Trophoblast cell (in vitro differentiated cells and primary cell): ENCODE results near the gene ADSS1. TPM values are rescaled to one million over a fixed set of nuclear protein-coding genes. Genes with fewer than 3 reads are reported as not detected.

ENCODE experiments used
- DNase-seq, 2 donors: peaks; one replicate each; pipeline ENCODE4 v3.0.0-alpha.2; 2016
- H2AFZ ChIP-seq: 2 replicates; pipeline ENCODE4 v1.6.1; 2013; ENCODE audit warnings: low read length, moderate library complexity, mild to moderate bottlenecking; ENCODE audit not compliant: insufficient read depth, poor library complexity
- H2AK5ac ChIP-seq: 2 replicates; pipeline ENCODE4 v1.6.1; 2013; ENCODE audit warnings: mild to moderate bottlenecking, low read length
- H2BK120ac ChIP-seq: 2 replicates; pipeline ENCODE4 v1.6.1; 2013; ENCODE audit warnings: low read length, mild to moderate bottlenecking, moderate library complexity; ENCODE audit not compliant: insufficient read depth, poor library complexity
- H2BK12ac ChIP-seq: 2 replicates; pipeline ENCODE4 v1.6.1; 2013; ENCODE audit warnings: mild to moderate bottlenecking, low read length, moderate library complexity
- H2BK5ac ChIP-seq: 2 replicates; pipeline ENCODE4 v1.6.1; 2013; ENCODE audit warnings: low read length, low read depth, moderate library complexity, mild to moderate bottlenecking; ENCODE audit not compliant: poor library complexity
- H3K14ac ChIP-seq: 2 replicates; pipeline ENCODE4 v1.6.1; 2013; ENCODE audit warnings: mild to moderate bottlenecking, low read length
- H3K18ac ChIP-seq: 2 replicates; pipeline ENCODE4 v1.6.1; 2013; ENCODE audit warnings: mild to moderate bottlenecking, low read length
- H3K23ac ChIP-seq: 2 replicates; pipeline ENCODE4 v1.6.1; 2013; ENCODE audit warnings: low read length
- H3K27ac ChIP-seq: 2 replicates; pipeline ENCODE4 v1.5.1; 2013; ENCODE audit warnings: low read depth, mild to moderate bottlenecking, inconsistent platforms, low read length, moderate library complexity
- H3K27me3 ChIP-seq: 2 replicates; pipeline ENCODE4 v1.6.1; 2013; ENCODE audit warnings: inconsistent platforms, mild to moderate bottlenecking, low read length, moderate library complexity; ENCODE audit not compliant: insufficient read depth
- H3K36me3 ChIP-seq, 2 experiments: 1 replicate in 1 of 2; 2 replicates in 1 of 2; pipeline ENCODE4 v1.6.1; 2013; ENCODE audit warnings: low read length in 2 of 2, mild to moderate bottlenecking in 2 of 2, moderate library complexity in 1 of 2; ENCODE audit not compliant: insufficient read depth in 2 of 2, control insufficient read depth in 1 of 2
- H3K4ac ChIP-seq: 2 replicates; pipeline ENCODE4 v1.6.1; 2013; ENCODE audit warnings: low read depth, mild to moderate bottlenecking, low read length, moderate library complexity
- H3K4me1 ChIP-seq, 2 experiments: 1 replicate in 1 of 2; 2 replicates in 1 of 2; pipeline ENCODE4 v1.6.1; 2013; ENCODE audit warnings: low read length in 2 of 2, mild to moderate bottlenecking in 2 of 2, moderate library complexity in 1 of 2; ENCODE audit not compliant: insufficient read depth in 2 of 2, control insufficient read depth in 1 of 2
- H3K4me2 ChIP-seq: 2 replicates; pipeline ENCODE4 v1.6.1; 2013; ENCODE audit warnings: inconsistent platforms, mild to moderate bottlenecking, low read length, moderate library complexity
- H3K4me3 ChIP-seq: 2 replicates; pipeline ENCODE4 v1.5.1; 2013; ENCODE audit warnings: mild to moderate bottlenecking, low read depth, low read length, inconsistent platforms
- H3K79me1 ChIP-seq: one replicate; pipeline ENCODE4 v1.6.1; 2013; ENCODE audit warnings: low read length
- H3K79me2 ChIP-seq: 2 replicates; pipeline ENCODE4 v1.6.1; 2013; ENCODE audit warnings: low read length, mild to moderate bottlenecking; ENCODE audit not compliant: control insufficient read depth, insufficient read depth, poor library complexity
- H3K9ac ChIP-seq: 2 replicates; pipeline ENCODE4 v1.6.1; 2013; ENCODE audit warnings: mild to moderate bottlenecking, low read length
- H3K9me3 ChIP-seq: 2 replicates; pipeline ENCODE4 v1.6.1; 2013; ENCODE audit warnings: low read depth, mild to moderate bottlenecking, control low read depth, inconsistent platforms, low read length; ENCODE audit not compliant: insufficient read depth
- H4K12ac ChIP-seq: 2 replicates; pipeline ENCODE4 v1.6.1; 2013; ENCODE audit warnings: low read depth, mild to moderate bottlenecking, low read length, moderate library complexity
- H4K8ac ChIP-seq: 2 replicates; pipeline ENCODE4 v1.6.1; 2013; ENCODE audit warnings: low read depth, mild to moderate bottlenecking, low read length, moderate library complexity
- H4K91ac ChIP-seq: one replicate; pipeline ENCODE4 v1.6.1; 2013; ENCODE audit warnings: low read depth, mild to moderate bottlenecking, low read length, moderate library complexity
- WGBS: extraction: QIAGEN DNeasy Blood & Tissue Kit; methylation state at CpG from one replicate; pipeline ENCODE4 v1.1.7; 2013; ENCODE audit warnings: missing lambda C conversion rate; ENCODE audit not compliant: insufficient read length, insufficient coverage; ENCODE audit errors: extremely low coverage; 5-methylcytosine and 5-hydroxymethylcytosine counted together
- polyA plus RNA-seq: library from polyadenylated mRNA; stranded (reverse); fragments of 200-250 nt; gene quantifications from 2 replicates; pipeline ENCODE4 v1.2.3, GENCODE V29; 2013

ADSS1 gene
- 2.9 and 3.4 TPM in 2 replicates for polyA plus RNA-seq

- Histone ChIP-seq H3K23ac (no peak within 1 kb of the TSS), H3K4me2 (peak within 1 kb of the TSS; percentile 94), H3K18ac (peak within 1 kb of the TSS; percentile 83), H3K79me2 (peaks cover 2% of the 10 kb centered on the region), H2BK12ac (peak within 1 kb of the TSS; percentile 53), H3K27me3 (no peaks in the 10 kb centered on the region), H3K79me1 (peaks cover 2% of the 10 kb centered on the region), H4K91ac (peak within 1 kb of the TSS; percentile 67), H3K4me3 (peak within 1 kb of the TSS; percentile 79), H2BK5ac (peak within 1 kb of the TSS; percentile 69), H2AK5ac (peak within 1 kb of the TSS; percentile 55), H4K12ac (peak within 1 kb of the TSS; percentile 90), H3K4ac (no peak within 1 kb of the TSS), H2BK120ac (peak within 1 kb of the TSS; percentile 62), H3K9ac (peak within 1 kb of the TSS; percentile 71), H3K27ac (no peak within 1 kb of the TSS), H2AFZ (peak within 1 kb of the TSS; percentile 75), H4K8ac (peak within 1 kb of the TSS; percentile 93), H3K14ac (peak within 1 kb of the TSS; percentile 90), H3K36me3 (peaks cover 26 to 27% of the 10 kb centered on the region in 2 experiments), H3K4me1 (peaks cover 3 to 16% of the 10 kb centered on the region in 2 experiments), H3K9me3 (peaks cover 5% of the 10 kb centered on the region)
- WGBS = no CpG with 5 or more reads among the region's 82 CpGs
- DNase-seq = peak in 1 of 2 donors; percentile 64
Observed at GRCh38 chr14:104723651-104724406, at the start of gene ADSS1. TSS of gene ADSS1 (plus strand) at chr14:104724229. CDS start at chr14:104724271, 42 bp downstream.

- no peak overlapping the region for H2AFZ ChIP-seq
- no peaks in the 10 kb centered on the region for H3K27me3 ChIP-seq
- no peak overlapping the region for H3K18ac ChIP-seq
- no peak overlapping the region for H4K8ac ChIP-seq
- H4K91ac ChIP-seq = no peak overlapping the region
- no peak overlapping the region for H2AK5ac ChIP-seq
- H3K4me3 ChIP-seq = no peak overlapping the region
- 100% methylated on average over 2 of the region's 2 CpGs for WGBS
- no peak overlapping the region for H3K9ac ChIP-seq
- H3K14ac ChIP-seq = no peak overlapping the region
- no peak for DNase-seq
- no peak overlapping the region for H3K4me2 ChIP-seq
- peaks cover 40% of the 10 kb centered on the region for H3K79me1 ChIP-seq
- no peak overlapping the region for H2BK12ac ChIP-seq
- H3K36me3 ChIP-seq = no peaks in the 10 kb centered on the region
- no peak overlapping the region for H2BK5ac ChIP-seq
- H3K79me2 ChIP-seq = peaks cover 15% of the 10 kb centered on the region
- no peak overlapping the region for H2BK120ac ChIP-seq
- peaks cover 30 to 36% of the 10 kb centered on the region in 2 experiments for H3K4me1 ChIP-seq
- H4K12ac ChIP-seq = no peak overlapping the region
- no peak overlapping the region for H3K23ac ChIP-seq
- no peak overlapping the region for H3K27ac ChIP-seq
- H3K9me3 ChIP-seq = no peaks in the 10 kb centered on the region
- no peak overlapping the region for H3K4ac ChIP-seq
Observed at GRCh38 chr14:104675447-104675846, 48.6 kb upstream of the ADSS1 start.

GRCh38 chr14:104676130-104676693 is 47.8 kb upstream of the ADSS1 start:
- DNase-seq = no peak
- H3K4me1 ChIP-seq = peaks cover 38 to 43% of the 10 kb centered on the region in 2 experiments
- H3K79me2 ChIP-seq = peaks cover 18% of the 10 kb centered on the region
- H3K79me1 ChIP-seq = peaks cover 47% of the 10 kb centered on the region
- H2BK5ac ChIP-seq = no peak overlapping the region
- H3K4me3 ChIP-seq = no peak overlapping the region
- H3K14ac ChIP-seq = peak overlapping the region; percentile 58
- no peak overlapping the region for H3K23ac ChIP-seq
- no peaks in the 10 kb centered on the region for H3K27me3 ChIP-seq
- no peak overlapping the region for H3K4ac ChIP-seq
- H4K12ac ChIP-seq = no peak overlapping the region
- no peak overlapping the region for H3K9ac ChIP-seq
- WGBS = no CpG with 5 or more reads among the region's 7 CpGs
- H2BK12ac ChIP-seq = peak overlapping the region; percentile 46
- peak overlapping the region; percentile 32 for H4K8ac ChIP-seq
- peak overlapping the region; percentile 72 for H3K4me2 ChIP-seq
- peak overlapping the region; percentile 70 for H2BK120ac ChIP-seq
- peak overlapping the region; percentile 99 for H4K91ac ChIP-seq
- H3K18ac ChIP-seq = peak overlapping the region; percentile 18
- no peak overlapping the region for H2AFZ ChIP-seq
- peak overlapping the region; percentile 96 for H3K27ac ChIP-seq
- H3K9me3 ChIP-seq = no peaks in the 10 kb centered on the region
- no peaks in the 10 kb centered on the region for H3K36me3 ChIP-seq
- H2AK5ac ChIP-seq = peak overlapping the region; percentile 67

- peak overlapping the region; percentile 85 for H3K18ac ChIP-seq
- H3K4me1 ChIP-seq = peaks cover 42 to 47% of the 10 kb centered on the region in 2 experiments
- peak overlapping the region; percentile 59 for H3K9ac ChIP-seq
- H3K23ac ChIP-seq = no peak overlapping the region
- peak overlapping the region; percentile 95 for H2AFZ ChIP-seq
- peak overlapping the region; percentile 99 for H2BK120ac ChIP-seq
- H3K14ac ChIP-seq = peak overlapping the region; percentile 98
- peak overlapping the region; percentile 100 for H2AK5ac ChIP-seq
- H2BK5ac ChIP-seq = peak overlapping the region; percentile 97
- H3K79me1 ChIP-seq = peaks cover 52% of the 10 kb centered on the region
- peak overlapping the region; percentile 96 for H3K27ac ChIP-seq
- peak overlapping the region; percentile 83 for H3K4ac ChIP-seq
- peak overlapping the region; percentile 72 for H3K4me2 ChIP-seq
- H3K36me3 ChIP-seq = no peaks in the 10 kb centered on the region
- no peak overlapping the region for H3K4me3 ChIP-seq
- peak overlapping the region; percentile 100 for H4K8ac ChIP-seq
- no peaks in the 10 kb centered on the region for H3K27me3 ChIP-seq
- H4K91ac ChIP-seq = peak overlapping the region; percentile 99
- no peak for DNase-seq
- H2BK12ac ChIP-seq = peak overlapping the region; percentile 67
- H3K9me3 ChIP-seq = no peaks in the 10 kb centered on the region
- H4K12ac ChIP-seq = peak overlapping the region; percentile 97
- WGBS = no CpG with 5 or more reads among the region's 29 CpGs
- peaks cover 21% of the 10 kb centered on the region for H3K79me2 ChIP-seq
Observed at GRCh38 chr14:104676694-104677511, 47.1 kb upstream of the ADSS1 start.
